GM19395 (cell line): ENCODE data around the gene OR52B2.
"Not testable (repeated sequence)": the region's sequence is repeated elsewhere in the genome, so short reads cannot be mapped to it uniquely, and the experiment has no call there.

Experiments used
- ATAC-seq: cut with Tn5 transposase; IDR thresholded peaks from one replicate; pipeline ENCODE4 v1.9.1; 2021; ENCODE audit warnings: mild to moderate bottlenecking, moderate library complexity; ENCODE audit not compliant: unreplicated experiment

OR52B2 gene

DNA sequence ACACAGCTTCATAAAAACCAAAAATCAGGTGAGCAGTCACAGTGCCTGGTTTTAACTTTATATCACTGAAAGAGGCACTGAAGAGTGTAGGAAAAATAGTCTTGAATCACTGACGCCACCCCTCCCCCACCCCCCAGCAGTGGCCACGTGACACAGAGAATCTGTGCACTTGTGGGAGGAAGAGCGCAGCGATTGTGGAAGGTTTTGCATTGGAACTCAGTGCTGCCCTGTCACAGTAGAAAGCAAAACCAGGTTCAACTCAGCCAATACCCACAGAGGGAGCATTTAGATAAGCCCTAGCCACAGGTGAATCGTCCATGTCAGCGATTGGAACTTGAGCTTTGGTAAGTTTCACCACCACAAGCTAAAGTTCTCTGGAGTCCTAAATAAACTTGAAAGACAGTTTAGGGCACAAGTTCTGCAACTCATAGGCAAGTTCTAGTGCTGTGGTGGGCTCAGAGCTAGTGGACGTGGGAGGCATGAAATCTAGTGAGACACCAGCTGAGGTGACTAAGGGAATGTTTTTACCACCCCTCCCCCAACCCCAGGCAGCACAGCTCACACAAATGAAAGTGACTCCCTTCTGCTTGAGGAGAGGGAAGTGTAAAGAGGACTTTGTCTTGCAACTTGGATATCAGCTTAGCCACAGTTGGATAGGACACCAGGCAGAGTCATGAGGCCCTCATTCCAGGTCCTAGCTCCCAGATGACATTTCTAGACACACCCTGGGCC, 13.3 kb downstream of the OR52B2 start:
- ATAC-seq: no peak

DNA sequence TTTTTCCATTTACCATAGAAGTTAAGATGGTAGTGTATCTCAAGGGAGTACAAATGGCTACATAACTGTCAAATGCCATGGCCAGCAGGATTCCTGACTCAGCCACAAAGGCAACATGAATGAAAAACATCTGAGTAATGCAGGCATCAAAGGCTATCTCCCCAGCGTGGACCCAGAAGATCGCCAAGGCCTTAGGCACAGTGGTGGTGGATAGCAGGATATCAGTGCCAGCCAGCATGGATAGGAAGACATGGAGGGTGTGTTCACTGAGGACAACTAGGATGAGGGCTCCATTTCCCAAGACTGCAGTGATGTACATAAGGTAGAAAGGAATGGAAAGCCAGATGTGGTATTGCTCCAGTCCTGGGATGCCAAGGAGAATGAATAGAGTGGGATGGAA, 18.0 kb downstream of the OR52B2 start:
- ATAC-seq: no peak

GRCh38 chr11:6151117-6151516, 19.0 kb downstream of the OR52B2 start:
- no peak for ATAC-seq

DNA sequence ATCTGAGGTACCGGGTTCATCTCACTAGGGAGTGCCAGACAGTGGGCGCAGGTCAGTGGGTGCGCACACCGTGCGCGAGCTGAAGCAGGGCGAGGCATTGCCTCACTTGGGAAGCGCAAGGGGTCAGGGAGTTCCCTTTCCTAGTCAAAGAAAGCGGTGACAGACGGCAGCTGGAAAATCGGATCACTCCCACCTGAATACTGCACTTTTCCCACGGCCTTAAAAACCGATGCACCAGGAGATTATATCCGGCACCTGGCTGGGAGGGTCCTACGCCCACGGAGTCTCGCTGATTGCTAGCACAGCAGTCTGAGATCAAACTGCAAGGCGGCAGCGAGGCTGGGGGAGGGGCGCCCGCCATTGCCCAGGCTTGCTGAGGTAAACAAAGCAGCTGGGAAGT, 26.4 kb downstream of the OR52B2 start:
- not testable (repeated sequence) for ATAC-seq

DNA sequence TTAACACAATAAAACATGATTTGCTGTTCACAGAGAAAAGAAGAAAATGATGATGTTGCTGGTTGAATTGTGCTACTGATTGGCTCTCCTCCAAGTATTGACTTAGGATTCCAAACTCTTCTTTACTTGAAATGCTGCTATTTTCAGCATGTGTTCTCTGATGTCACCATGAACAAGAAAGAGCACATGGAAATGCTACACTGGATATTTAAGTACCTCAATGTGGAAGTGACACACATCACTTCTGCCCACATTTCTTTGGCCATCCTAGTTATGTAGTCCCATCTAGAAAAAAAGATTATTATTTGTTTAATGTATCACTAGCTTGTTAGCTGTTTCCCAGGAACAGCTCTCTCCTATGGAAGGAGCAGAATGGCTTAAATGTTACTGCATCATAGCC, 27.2 kb downstream of the OR52B2 start:
- no peak for ATAC-seq

GRCh38 chr11:6135936-6136335, 34.2 kb downstream of the OR52B2 start:
- ATAC-seq: not testable (repeated sequence)

GRCh38 chr11:6132431-6132830, 37.7 kb downstream of the OR52B2 start:
- no peak for ATAC-seq

DNA sequence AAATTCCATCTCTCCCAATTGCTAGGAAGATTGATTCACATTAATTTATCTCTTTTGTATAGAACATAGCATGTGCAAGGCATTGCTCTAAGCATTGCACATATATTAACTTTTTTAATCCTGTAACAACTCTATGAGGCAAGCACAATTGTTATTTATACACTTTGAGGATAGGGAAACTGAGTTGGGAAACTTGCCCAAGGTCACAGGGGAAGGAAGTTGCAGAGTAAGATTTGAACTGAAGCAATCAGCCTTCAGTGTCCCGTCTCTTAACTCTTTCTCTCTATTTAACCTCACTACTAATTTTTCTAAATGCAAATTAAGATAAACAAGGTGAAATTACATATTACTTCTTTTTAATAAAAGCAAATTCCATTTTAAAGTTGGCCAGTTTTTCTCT, 40.5 kb downstream of the OR52B2 start:
- no peak for ATAC-seq

GRCh38 chr11:6129011-6129410, 41.1 kb downstream of the OR52B2 start:
- no peak for ATAC-seq

DNA sequence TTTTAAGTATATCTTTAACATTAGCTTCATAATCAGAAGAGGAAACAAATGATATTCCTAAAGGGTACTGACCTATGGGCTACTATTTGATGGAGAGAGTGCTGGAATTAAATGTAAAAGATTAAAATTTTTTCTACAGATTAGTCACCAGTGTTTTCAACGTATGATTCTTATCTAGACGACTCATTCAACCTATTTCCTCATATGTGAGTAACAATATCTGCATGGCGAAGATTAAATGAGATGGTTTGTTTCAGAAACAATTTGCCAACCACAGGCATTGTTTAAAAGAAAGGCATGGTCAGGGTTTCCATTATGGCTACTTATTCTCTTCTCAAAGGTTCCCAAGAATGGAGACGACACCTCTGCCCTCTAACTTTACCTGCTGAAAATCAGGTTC, 42.2 kb downstream of the OR52B2 start:
- ATAC-seq: no peak

GRCh38 chr11:6124245-6124644, 45.9 kb downstream of the OR52B2 start:
- ATAC-seq: no peak
